HCT116 (cell line): Measurements from ENCODE around the gene TRAPPC12. TPM values are rescaled to one million over a fixed set of nuclear protein-coding genes. Genes with fewer than 3 reads are reported as not detected.

Source experiments
- ATAC-seq: fragments of 200-7000 bp; cut with Tn5 transposase; 2 replicates; pipeline ENCODE4 v1.9.1; 2020; ENCODE audit warnings: mild to moderate bottlenecking, moderate library complexity
- BruUV-seq: library from RNA; stranded (reverse); fragments of 400-500 nt; replicated peaks from 2 replicates; lab custom pipeline; 2021; lab: Mats Ljungman, UMichigan
- CTCF ChIA-PET: fragments of 300-600 bp; sonication (Branson Sonifier 250); formaldehyde crosslinking; loops from one replicate; lab custom pipeline; 2021; ENCODE audit warnings: antibody characterized with exemption; lab: Charles Lee
- POLR2A ChIA-PET: fragments of 300-600, 350-600 bp; sonication (Branson Sonifier 250); formaldehyde crosslinking; loops from one replicate; lab custom pipeline; 2021; ENCODE audit warnings: antibody characterized with exemption; lab: Charles Lee
- RAD21 ChIA-PET, 2 experiments: fragments of 300-600 bp; sonication (Branson Sonifier 250); formaldehyde crosslinking; loops; one replicate each; lab custom pipeline; 2023; ENCODE audit warnings: low total read pairs in 2 of 2; ENCODE audit not compliant: uncharacterized antibody in 2 of 2, unreplicated experiment in 2 of 2, low non-redundant PET in 1 of 2; lab: Charles Lee
- DNase-seq: peaks from one replicate; pipeline ENCODE4 v3.0.0-alpha.2; 2010; ENCODE audit warnings: low read depth, low spot score
- H2AFZ ChIP-seq: fragments of 200-600 bp; shearing (Covaris generic), sonication (generic); 2 replicates; pipeline ENCODE4 v1.6.1; 2017; ENCODE audit warnings: low read depth, mixed run types, mixed read lengths, antibody characterized with exemption, low read length; ENCODE audit not compliant: poor library complexity, severe bottlenecking
- H3K27ac ChIP-seq: 2 replicates; pipeline ENCODE4 v1.5.1; 2012; ENCODE audit warnings: low read depth, low read length
- H3K27me3 ChIP-seq: fragments of 200-600 bp; sonication (generic); 2 replicates; pipeline ENCODE4 v1.6.1; 2016; ENCODE audit warnings: mixed run types, low read length, mixed read lengths; ENCODE audit not compliant: insufficient read depth
- H3K36me3 ChIP-seq, 2 experiments: fragments of 200-500 bp in 1 of 2; fragments of 200-600 bp in 1 of 2; sonication (Bioruptor generic) in 1 of 2; sonication (generic) in 1 of 2; 2 replicates each; pipeline versions ENCODE4 v1.5.1 to v1.6.1; 2014 to 2016; ENCODE audit warnings: low read length in 2 of 2, inconsistent platforms in 1 of 2, mixed read lengths in 1 of 2, mixed run types in 1 of 2; ENCODE audit not compliant: insufficient read depth in 2 of 2, control insufficient read depth in 1 of 2
- H3K4me1 ChIP-seq, 2 experiments: fragments of 200-600 bp in 1 of 2; sonication (generic) in 1 of 2; 2 replicates each; pipeline versions ENCODE4 v1.5.1 to v1.6.1; 2012 to 2017; ENCODE audit warnings: low read length in 2 of 2, inconsistent platforms in 1 of 2, mild to moderate bottlenecking in 1 of 2, mixed read lengths in 1 of 2, mixed run types in 1 of 2, moderate library complexity in 1 of 2; ENCODE audit not compliant: insufficient read depth in 2 of 2, control insufficient read depth in 1 of 2
- H3K4me2 ChIP-seq: fragments of 200-600 bp; sonication (generic); 2 replicates; pipeline ENCODE4 v1.6.1; 2017; ENCODE audit warnings: mixed run types, low read length, mixed read lengths
- H3K4me3 ChIP-seq, 2 experiments: fragments of 200-600 bp in 1 of 2; sonication (generic) in 1 of 2; replicated peaks in 1 of 2; 2 replicates each; pipeline ENCODE4 v1.5.1; 2011 to 2016; ENCODE audit warnings: low read length in 2 of 2, control low read depth in 1 of 2, low read depth in 1 of 2, mild to moderate bottlenecking in 1 of 2, mixed read lengths in 1 of 2, mixed run types in 1 of 2
- H3K79me2 ChIP-seq: fragments of 200-600 bp; sonication (generic); 2 replicates; pipeline ENCODE4 v1.6.1; 2017; ENCODE audit warnings: mild to moderate bottlenecking, mixed run types, low read length, moderate library complexity, mixed read lengths; ENCODE audit not compliant: insufficient read depth
- H3K9ac ChIP-seq: fragments of 200-600 bp; sonication (generic); 2 replicates; pipeline ENCODE4 v1.6.1; 2016; ENCODE audit warnings: low read length, mixed read lengths
- H3K9me2 ChIP-seq: fragments of 200-600 bp; sonication (generic), shearing (Covaris generic); 2 replicates; pipeline ENCODE4 v1.6.1; 2017; ENCODE audit warnings: mixed run types, mild to moderate bottlenecking, moderate library complexity; ENCODE audit not compliant: insufficient read depth
- H3K9me3 ChIP-seq, 2 experiments: fragments of 200-500 bp in 1 of 2; fragments of 200-600 bp in 1 of 2; sonication (Bioruptor generic) in 1 of 2; sonication (generic) in 1 of 2; 2 replicates each; pipeline ENCODE4 v1.6.1; 2014 to 2017; ENCODE audit warnings: low read length in 2 of 2, mixed read lengths in 2 of 2, inconsistent platforms in 1 of 2, low read depth in 1 of 2, mild to moderate bottlenecking in 1 of 2, mixed run types in 1 of 2, moderate library complexity in 1 of 2; ENCODE audit not compliant: control insufficient read depth in 1 of 2, insufficient read depth in 1 of 2
- H4K20me1 ChIP-seq: fragments of 200-600 bp; sonication (generic), shearing (Covaris generic); 2 replicates; pipeline ENCODE4 v1.6.1; 2017; ENCODE audit warnings: mixed run types, mild to moderate bottlenecking, moderate library complexity; ENCODE audit not compliant: insufficient read depth
- CEBPB ChIP-seq: IDR thresholded peaks from 2 replicates; pipeline ENCODE4 v1.6.1; 2012; ENCODE audit warnings: low read depth
- ELF1 ChIP-seq: IDR thresholded peaks from 2 replicates; pipeline ENCODE4 v1.6.1; 2012; ENCODE audit warnings: low read depth, borderline replicate concordance
- EZH2 ChIP-seq: fragments of 200-600 bp; sonication (generic); IDR thresholded peaks from 2 replicates; pipeline ENCODE4 v1.6.1; 2017; ENCODE audit warnings: antibody characterized with exemption, mixed run types
- FOSL1 ChIP-seq: IDR thresholded peaks from 2 replicates; pipeline ENCODE4 v1.6.1; 2012; ENCODE audit warnings: low read depth
- POLR2A ChIP-seq: IDR thresholded peaks from 2 replicates; pipeline ENCODE4 v1.7.0; 2011; ENCODE audit warnings: borderline replicate concordance; ENCODE audit not compliant: insufficient read depth, insufficient read length; ENCODE audit errors: extremely low read depth
- POLR2AphosphoS5 ChIP-seq: IDR thresholded peaks from 2 replicates; pipeline ENCODE4 v1.6.1; 2011; ENCODE audit warnings: mild to moderate bottlenecking, low read depth, low read length, moderate library complexity
- RAD21 ChIP-seq: IDR thresholded peaks from 2 replicates; pipeline ENCODE4 v1.6.1; 2012; ENCODE audit warnings: low read depth, mild to moderate bottlenecking
- SP1 ChIP-seq: IDR thresholded peaks from 2 replicates; pipeline ENCODE4 v1.6.1; 2012; ENCODE audit warnings: low read depth
- SRF ChIP-seq: IDR thresholded peaks from 2 replicates; pipeline ENCODE4 v1.6.1; 2012; ENCODE audit warnings: low read depth
- TCF7L2 ChIP-seq: IDR thresholded peaks from 2 replicates; pipeline ENCODE4 v1.7.0; 2011; ENCODE audit warnings: borderline replicate concordance, inconsistent platforms; ENCODE audit not compliant: insufficient read depth, insufficient read length; ENCODE audit errors: extremely low read depth
- YY1 ChIP-seq: IDR thresholded peaks from 2 replicates; pipeline ENCODE4 v1.6.1; 2011; ENCODE audit warnings: low read length, low read depth, moderate library complexity, mild to moderate bottlenecking; ENCODE audit not compliant: insufficient replicate concordance; ENCODE audit errors: extremely low read depth
- ZFX ChIP-seq: fragments of 450-650 bp; IDR thresholded peaks from 2 replicates; pipeline ENCODE4 v1.6.1; 2017
- ZNF274 ChIP-seq: fragments of 200-500 bp; sonication (Bioruptor generic); IDR thresholded peaks from 2 replicates; pipeline ENCODE4 v1.6.1; 2014; ENCODE audit warnings: mild to moderate bottlenecking, low read depth, low read length, inconsistent platforms
- intact Hi-C: fragments of 100-400 bp; cut with micrococcal nuclease; formaldehyde crosslinking; loops from 2 replicates; pipeline ENCODE4 v1.10.0; 2022
- total RNA-seq: library from RNA; stranded (reverse); gene quantifications from one replicate; pipeline ENCODE4 v1.2.1, GENCODE V29; 2021; ENCODE audit not compliant: unreplicated experiment
- TF ChIP-seq, protein P1 (sequence below): IDR thresholded peaks from 2 replicates; pipeline ENCODE4 v1.6.1; 2012; ENCODE audit warnings: low read depth
- TF ChIP-seq, protein P2 (sequence below), 3 experiments: fragments of 200-600 bp in 1 of 3; sonication (generic) in 1 of 3; IDR thresholded peaks in 2 of 3; conservative IDR thresholded peaks in 1 of 3; 2 replicates each; pipeline ENCODE4 v1.5.1; 2012 to 2017; ENCODE audit warnings: low read depth in 2 of 3, low read length in 2 of 3, antibody characterized with exemption in 1 of 3, borderline replicate concordance in 1 of 3, control low read depth in 1 of 3, mild to moderate bottlenecking in 1 of 3, mixed read lengths in 1 of 3, mixed run types in 1 of 3, moderate library complexity in 1 of 3; ENCODE audit not compliant: insufficient read depth in 1 of 3

TRAPPC12 gene
- total RNA-seq, 1 experiment from 2014 or later: 47.4 TPM

DNA sequence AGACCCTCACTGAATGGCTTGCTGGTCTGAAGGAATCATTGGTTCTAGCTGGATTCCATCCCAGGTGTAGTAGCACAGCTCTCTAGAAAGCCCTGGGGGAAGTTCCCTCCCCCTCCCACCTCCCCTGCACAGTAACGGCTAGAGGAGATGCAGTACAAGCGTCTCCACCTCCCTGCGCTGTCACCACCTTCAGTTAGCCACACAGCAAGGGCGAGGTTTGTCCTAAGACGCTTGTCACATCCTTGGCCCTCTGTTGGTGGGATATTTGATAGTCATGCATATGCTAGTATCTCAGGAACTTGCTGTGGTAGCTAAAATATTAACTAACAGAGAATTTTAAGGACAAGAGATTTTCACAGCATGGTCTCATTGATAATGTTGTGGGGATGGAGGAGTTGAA lies 19.4 kb downstream of the TRAPPC12 start (continued):
- TF ChIP-seq, protein P1, sequence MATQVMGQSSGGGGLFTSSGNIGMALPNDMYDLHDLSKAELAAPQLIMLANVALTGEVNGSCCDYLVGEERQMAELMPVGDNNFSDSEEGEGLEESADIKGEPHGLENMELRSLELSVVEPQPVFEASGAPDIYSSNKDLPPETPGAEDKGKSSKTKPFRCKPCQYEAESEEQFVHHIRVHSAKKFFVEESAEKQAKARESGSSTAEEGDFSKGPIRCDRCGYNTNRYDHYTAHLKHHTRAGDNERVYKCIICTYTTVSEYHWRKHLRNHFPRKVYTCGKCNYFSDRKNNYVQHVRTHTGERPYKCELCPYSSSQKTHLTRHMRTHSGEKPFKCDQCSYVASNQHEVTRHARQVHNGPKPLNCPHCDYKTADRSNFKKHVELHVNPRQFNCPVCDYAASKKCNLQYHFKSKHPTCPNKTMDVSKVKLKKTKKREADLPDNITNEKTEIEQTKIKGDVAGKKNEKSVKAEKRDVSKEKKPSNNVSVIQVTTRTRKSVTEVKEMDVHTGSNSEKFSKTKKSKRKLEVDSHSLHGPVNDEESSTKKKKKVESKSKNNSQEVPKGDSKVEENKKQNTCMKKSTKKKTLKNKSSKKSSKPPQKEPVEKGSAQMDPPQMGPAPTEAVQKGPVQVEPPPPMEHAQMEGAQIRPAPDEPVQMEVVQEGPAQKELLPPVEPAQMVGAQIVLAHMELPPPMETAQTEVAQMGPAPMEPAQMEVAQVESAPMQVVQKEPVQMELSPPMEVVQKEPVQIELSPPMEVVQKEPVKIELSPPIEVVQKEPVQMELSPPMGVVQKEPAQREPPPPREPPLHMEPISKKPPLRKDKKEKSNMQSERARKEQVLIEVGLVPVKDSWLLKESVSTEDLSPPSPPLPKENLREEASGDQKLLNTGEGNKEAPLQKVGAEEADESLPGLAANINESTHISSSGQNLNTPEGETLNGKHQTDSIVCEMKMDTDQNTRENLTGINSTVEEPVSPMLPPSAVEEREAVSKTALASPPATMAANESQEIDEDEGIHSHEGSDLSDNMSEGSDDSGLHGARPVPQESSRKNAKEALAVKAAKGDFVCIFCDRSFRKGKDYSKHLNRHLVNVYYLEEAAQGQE: no peak
- TF ChIP-seq YY1 (no peak), POLR2AphosphoS5 (no peak), ZFX (no peak), EZH2 (no peak), POLR2A (no peak), SRF (no peak), ELF1 (no peak), RAD21 (no peak)
- TF ChIP-seq, protein P2, sequence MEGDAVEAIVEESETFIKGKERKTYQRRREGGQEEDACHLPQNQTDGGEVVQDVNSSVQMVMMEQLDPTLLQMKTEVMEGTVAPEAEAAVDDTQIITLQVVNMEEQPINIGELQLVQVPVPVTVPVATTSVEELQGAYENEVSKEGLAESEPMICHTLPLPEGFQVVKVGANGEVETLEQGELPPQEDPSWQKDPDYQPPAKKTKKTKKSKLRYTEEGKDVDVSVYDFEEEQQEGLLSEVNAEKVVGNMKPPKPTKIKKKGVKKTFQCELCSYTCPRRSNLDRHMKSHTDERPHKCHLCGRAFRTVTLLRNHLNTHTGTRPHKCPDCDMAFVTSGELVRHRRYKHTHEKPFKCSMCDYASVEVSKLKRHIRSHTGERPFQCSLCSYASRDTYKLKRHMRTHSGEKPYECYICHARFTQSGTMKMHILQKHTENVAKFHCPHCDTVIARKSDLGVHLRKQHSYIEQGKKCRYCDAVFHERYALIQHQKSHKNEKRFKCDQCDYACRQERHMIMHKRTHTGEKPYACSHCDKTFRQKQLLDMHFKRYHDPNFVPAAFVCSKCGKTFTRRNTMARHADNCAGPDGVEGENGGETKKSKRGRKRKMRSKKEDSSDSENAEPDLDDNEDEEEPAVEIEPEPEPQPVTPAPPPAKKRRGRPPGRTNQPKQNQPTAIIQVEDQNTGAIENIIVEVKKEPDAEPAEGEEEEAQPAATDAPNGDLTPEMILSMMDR (IDR thresholded peaks at IDR 0.05 in 2 of 3, conservative IDR thresholded peaks at IDR 0.05 in 1 of 3; ENCODE audit: borderline replicate concordance in 1 of 3, insufficient read depth in 1 of 3, low read depth in 2 of 3, low read length in 2 of 3): no peak

DNA sequence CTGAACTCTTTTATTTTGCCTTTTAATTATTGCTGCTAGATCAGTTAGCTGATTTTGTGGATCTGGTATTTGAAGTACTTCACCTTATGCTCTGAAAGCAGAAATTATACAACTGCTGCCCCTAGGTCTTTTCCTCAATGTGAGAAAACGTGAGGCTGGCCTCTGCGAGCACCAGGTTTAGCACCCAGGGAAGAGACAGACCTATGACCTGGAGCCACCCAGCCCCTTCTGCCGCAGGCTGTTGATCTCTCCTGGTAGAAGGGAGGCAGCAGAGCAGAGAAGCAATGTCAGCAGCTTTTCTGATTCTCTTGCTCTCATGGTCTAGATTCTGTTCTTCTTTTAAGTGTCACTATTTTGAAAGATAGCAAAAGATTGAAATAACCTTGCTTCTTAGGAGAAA lies 19.9 kb downstream of the TRAPPC12 start:
- H3K36me3 ChIP-seq: peaks cover 5 to 18% of the 10 kb centered on the region in 2 experiments; a peak in 3 of 4 replicates
- H3K9me3 ChIP-seq: peaks cover 0 to 18% of the 10 kb centered on the region in 2 experiments; a peak in 3 of 4 replicates
- H3K79me2 ChIP-seq: peaks cover 19% of the 10 kb centered on the region
- no peak for TF ChIP-seq ZNF274
- TF ChIP-seq TCF7L2: no peak
- TF ChIP-seq EZH2: no peak
- TF ChIP-seq, protein P2 (IDR thresholded peaks at IDR 0.05 in 2 of 3, conservative IDR thresholded peaks at IDR 0.05 in 1 of 3; ENCODE audit: borderline replicate concordance in 1 of 3, insufficient read depth in 1 of 3, low read depth in 2 of 3, low read length in 2 of 3): no peak
- TF ChIP-seq FOSL1: no peak
- no peak for TF ChIP-seq SP1
- TF ChIP-seq CEBPB: no peak
- no peaks in the 10 kb centered on the region for H4K20me1 ChIP-seq
- H3K9ac ChIP-seq: no peak overlapping the region
- POLR2A ChIA-PET: no interaction called here
- no peak for DNase-seq
- H3K27ac ChIP-seq: no peak overlapping the region
- no peak overlapping the region for H3K4me3 ChIP-seq
- H3K9me2 ChIP-seq: no peaks in the 10 kb centered on the region
- no peak overlapping the region for H2AFZ ChIP-seq
- RAD21 ChIA-PET: no interaction called here
- no peaks in the 10 kb centered on the region for H3K27me3 ChIP-seq
- H3K4me2 ChIP-seq: no peak overlapping the region
- H3K4me1 ChIP-seq: no peaks in the 10 kb centered on the region
- no peak for ATAC-seq
- CTCF ChIA-PET: no interaction called here
- intact Hi-C loops: no loop called here
- BruUV-seq: no TSS peak
